Cardiac septum (tissue), 1 donor: ENCODE measurements around the gene SH3RF3. TPM values are rescaled to one million over a fixed set of nuclear protein-coding genes. Genes with fewer than 3 reads are reported as not detected.

Experiments
- DNase-seq: peaks from one replicate; pipeline ENCODE4 v3.0.0-alpha.2; 2020; ENCODE audit warnings: low spot score
- intact Hi-C: fragments of 100-400 bp; cut with DNase I; formaldehyde crosslinking; loops from one replicate; pipeline ENCODE4 v1.14.0; 2022
- total RNA-seq: library from RNA; stranded (reverse); fragmentation: NEBNext Ultra II Directional; extraction: Animal tissue kit (Norgen Biotek cat#: 25700); gene quantifications from one replicate; pipeline ENCODE4 v1.2.1, GENCODE V29; 2021
- donor health status: DM: no; HTN: no; CAD: no.

Gene SH3RF3
- total RNA-seq, 1 donor from 2014 or later = 11.2 TPM

DNA sequence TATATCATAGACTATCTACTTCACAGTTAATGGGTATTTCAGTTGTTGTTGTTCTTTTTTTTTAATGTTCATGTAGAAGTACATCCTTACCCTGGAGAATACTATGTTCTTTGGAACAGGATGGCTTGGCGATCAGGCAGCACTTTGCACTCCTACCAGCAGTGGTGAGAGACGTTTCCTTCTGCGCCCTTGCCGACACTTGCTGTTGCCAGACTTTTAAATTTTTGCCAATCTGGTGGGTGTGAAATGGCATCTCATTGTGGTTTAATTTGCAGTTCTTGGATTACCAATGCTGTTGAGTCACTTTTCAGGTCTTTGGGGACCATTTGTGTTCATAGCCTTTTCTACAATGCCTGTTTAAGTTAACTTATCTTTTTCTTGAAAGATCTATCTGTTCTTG lies 197.3 kb downstream of the SH3RF3 start:
- intact Hi-C loops = no loop called here

GRCh38 chr2:109330056-109330455 lies 201.1 kb downstream of the SH3RF3 start:
- no peak for DNase-seq
- intact Hi-C loops = loop anchor here (5.0 kb wide), 1 partner anchor 47 kb away; no protein-coding TSS in a partner anchor

More for the DNA sequence above, 197.3 kb downstream of the SH3RF3 start:
- no peak for DNase-seq

DNA sequence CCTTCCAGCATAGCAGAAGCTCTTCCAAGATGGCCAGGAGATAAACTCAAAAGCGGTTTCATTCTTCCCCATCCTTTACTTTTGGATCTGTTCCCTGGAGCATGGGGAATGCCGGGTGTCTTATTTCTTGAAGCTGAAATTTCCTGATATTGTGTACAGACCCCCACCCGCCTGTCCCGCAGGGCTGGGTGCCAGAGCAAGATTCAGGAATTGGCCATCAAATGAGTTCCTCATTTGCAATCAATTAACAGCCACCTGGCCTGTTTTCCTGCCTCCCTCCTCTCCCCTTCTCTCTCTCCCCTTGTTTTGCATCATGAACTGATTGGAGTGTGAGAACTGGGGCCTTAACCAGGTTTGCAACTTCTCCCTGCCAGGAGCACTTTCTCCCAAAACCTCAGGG lies 202.1 kb downstream of the SH3RF3 start:
- DNase-seq = no peak
- intact Hi-C loops = loop anchor here (5.0 kb wide), 1 partner anchor 46 kb away; no protein-coding TSS in a partner anchor

DNA sequence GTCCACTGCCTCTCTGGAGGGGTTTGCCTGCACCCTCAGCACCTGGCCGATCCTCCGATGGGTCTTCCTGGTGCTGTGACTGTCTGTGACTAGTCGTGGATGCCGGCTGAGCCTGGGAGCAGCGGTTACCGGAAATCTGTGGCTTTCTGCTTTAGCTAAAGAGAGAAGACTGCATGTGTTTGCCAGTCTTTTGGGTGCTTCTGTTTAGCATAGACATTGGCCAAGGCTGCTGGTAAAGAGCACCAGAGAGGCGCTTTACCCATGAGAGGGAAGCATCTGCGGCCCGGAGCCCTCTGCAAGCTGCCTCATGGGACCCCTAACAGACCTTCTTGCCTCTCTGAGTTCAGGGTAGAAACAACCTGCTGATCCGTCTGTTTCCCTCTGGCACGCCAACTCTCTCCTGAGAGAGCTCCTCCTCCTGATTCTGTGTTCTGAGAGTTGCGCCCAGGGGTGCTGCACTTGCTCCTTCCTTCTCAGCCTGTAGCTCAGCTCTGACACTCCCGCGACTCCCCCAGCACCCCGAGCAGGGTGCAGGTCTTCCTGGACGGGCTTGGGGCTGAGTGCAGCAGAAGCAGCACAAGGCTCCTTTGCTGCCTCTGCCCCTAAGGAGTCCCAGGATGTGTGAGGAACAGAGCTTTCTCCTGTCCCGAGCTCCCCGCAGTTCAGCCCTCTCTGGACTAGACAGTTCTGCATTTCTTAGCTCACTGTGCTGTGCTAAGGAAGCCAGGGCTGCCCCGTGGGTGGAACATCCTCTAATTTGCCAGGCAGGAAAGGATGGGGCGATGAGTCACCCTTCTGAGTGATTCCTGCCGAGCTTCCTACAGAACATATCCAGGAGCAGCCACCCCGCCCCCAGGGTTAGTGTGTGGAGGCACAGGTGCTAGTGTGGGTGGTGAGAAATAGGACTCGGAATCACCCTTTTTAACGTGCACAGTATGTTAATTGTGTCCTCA lies 203.2 kb downstream of the SH3RF3 start:
- peak; percentile 86 for DNase-seq
- intact Hi-C loops = loop anchor here (5.0 kb wide), 1 partner anchor 45 kb away; no protein-coding TSS in a partner anchor

- DNase-seq = no peak
- intact Hi-C loops = loop anchor here (5.0 kb wide), 1 partner anchor 44 kb away; no protein-coding TSS in a partner anchor
Observed at GRCh38 chr2:109332880-109333279, 203.9 kb downstream of the SH3RF3 start.

- intact Hi-C loops = loop anchor here (5.0 kb wide), 1 partner anchor 44 kb away; no protein-coding TSS in a partner anchor
- DNase-seq = no peak
Observed at GRCh38 chr2:109333414-109334210, 204.6 kb downstream of the SH3RF3 start.

- intact Hi-C loops = no loop called here
- no peak for DNase-seq
Observed at GRCh38 chr2:109335631-109336176, 206.7 kb downstream of the SH3RF3 start.

DNA sequence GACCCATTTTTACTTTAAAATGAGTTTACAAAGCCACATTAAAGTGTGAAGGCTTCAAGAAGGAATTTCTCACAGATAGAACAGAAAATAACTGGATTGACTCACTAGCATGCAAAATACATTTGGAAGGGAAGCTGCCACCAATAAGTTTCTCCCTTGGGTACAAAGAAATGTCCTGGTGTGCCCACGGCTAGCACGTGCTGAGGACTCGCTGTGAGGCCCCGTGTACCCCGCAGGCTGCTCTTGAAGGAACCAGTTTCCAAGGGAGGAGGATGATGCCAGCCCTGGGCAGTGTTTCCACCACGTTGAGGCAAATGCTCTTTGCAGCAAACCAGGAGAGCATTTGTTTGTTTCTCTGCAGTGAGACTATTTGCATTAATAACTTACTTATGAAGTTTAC lies 207.3 kb downstream of the SH3RF3 start:
- DNase-seq = no peak
- intact Hi-C loops = no loop called here

DNA sequence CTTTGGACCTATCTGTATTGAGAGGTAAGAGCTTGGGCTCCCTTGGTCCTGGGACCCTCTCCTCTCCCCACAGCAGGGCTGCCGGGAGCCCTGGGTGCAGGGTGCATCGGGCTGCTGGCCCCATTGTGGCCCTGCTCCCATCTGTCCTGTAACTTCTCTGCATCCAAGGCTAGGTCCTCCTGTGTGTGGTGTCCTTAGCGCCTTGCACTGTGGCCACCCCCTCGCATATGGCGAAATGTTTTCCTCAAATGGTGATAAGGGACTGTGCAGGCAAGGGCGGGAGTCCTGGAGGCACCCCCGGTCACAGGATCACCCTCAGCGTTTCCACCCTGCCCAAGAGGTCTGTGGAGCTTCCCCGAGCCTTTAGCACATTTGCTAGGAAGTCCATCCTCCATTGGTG lies 208.2 kb downstream of the SH3RF3 start:
- no peak for DNase-seq
- intact Hi-C loops = no loop called here

DNA sequence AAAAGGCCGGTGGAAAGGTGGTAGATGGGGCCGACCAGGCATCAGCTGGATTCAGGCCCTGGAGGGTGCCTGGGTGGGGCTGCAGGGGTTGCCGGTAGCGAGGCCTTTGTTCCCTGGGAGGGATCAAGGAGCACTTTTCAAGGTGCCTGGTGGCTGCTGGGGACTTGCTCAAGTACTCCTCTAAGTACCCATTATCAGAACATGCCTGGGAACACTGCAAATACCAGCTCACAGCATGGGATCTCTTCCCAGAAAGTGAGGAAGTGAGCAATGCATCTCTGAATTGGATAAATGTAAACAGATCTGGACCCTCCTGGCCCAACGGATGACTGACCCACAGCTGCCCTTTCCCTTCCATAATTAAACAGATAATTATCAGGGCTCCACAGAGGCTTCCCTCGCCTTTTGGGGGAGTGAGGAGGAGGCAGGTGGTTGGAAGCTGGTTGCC lies 210.5 kb downstream of the SH3RF3 start:
- intact Hi-C loops = no loop called here
- DNase-seq = no peak

GRCh38 chr2:109340381-109340780 lies 211.4 kb downstream of the SH3RF3 start:
- intact Hi-C loops = no loop called here
- DNase-seq = no peak

GRCh38 chr2:109341355-109342255 lies 212.6 kb downstream of the SH3RF3 start:
- DNase-seq = no peak
- intact Hi-C loops = no loop called here

DNA sequence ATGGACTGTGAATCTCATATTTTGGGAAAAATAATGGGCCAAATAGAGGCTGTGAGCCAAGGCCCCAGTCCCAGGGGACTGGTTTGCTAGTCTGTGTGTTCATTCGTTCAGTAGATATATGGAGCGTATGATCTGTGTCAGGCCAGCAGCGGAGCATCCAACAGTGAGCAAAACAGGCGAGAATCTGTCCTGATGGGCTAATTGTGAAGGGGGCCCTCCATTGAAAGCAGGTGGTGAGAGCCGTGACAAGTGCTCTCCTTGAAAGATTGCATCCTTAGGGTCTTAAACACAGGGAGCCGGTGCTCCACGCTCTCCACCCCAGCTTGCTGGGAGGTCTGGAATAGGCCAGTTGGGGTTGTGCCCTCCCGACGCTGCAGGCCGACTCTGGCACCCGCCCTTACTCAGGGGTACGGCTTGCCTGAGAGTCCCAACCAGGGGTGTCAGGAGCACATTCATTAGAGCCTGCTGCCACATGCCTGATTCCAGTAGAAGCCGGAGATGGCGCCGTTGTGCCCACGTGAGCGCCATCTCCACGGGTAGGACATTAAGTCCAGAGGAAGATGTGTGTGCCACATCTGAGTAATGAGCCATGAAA lies 213.3 kb downstream of the SH3RF3 start:
- DNase-seq = no peak
- intact Hi-C loops = no loop called here

- DNase-seq = no peak
- intact Hi-C loops = no loop called here
Observed at GRCh38 chr2:109342930-109343329, 213.9 kb downstream of the SH3RF3 start.

GRCh38 chr2:109343460-109343859 lies 214.5 kb downstream of the SH3RF3 start:
- no peak for DNase-seq
- intact Hi-C loops = no loop called here

- intact Hi-C loops = no loop called here
- no peak for DNase-seq
Observed at GRCh38 chr2:109344270-109344805, 215.3 kb downstream of the SH3RF3 start.

DNA sequence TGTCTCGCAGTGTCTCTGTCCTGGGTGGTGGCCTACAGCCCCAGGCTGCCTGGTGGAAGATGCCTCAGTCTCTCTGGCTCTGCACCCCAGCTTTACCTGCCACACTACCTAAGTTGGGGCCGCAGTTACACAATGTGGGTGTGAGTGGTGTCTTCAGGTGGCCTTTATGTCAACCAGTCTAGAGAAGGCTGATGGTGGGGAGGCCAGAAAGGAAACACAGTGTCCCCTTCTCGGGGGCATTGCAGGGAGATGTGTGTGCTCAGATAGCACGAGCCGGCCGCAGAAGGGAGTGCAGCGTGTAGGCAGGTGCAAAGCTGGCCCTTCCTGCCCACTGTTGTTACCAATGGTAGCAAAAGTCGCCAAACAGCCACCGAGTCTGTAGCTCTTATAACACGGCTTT lies 216.1 kb downstream of the SH3RF3 start:
- DNase-seq = no peak
- intact Hi-C loops = no loop called here
